Daoy (cell line): ENCODE data around the gene PAFAH2. TPM values are rescaled to one million over a fixed set of nuclear protein-coding genes. Genes with fewer than 3 reads are reported as not detected.
"Not testable (repeated sequence)": the region's sequence is repeated elsewhere in the genome, so short reads cannot be mapped to it uniquely, and the experiment has no call there.

Experiments used
- DNase-seq: peaks from one replicate; pipeline ENCODE4 v3.0.0-alpha.2; 2015; ENCODE audit warnings: low read depth
- total RNA-seq: library from RNA; depleted of rRNA; stranded (reverse); fragments of >200 nt; shearing (Covaris generic); gene quantifications from 2 replicates; pipeline ENCODE4 v1.2.3, GENCODE V29; 2014

Gene PAFAH2
- total RNA-seq, 1 experiment from 2014 or later: 7.7 TPM

GRCh38 chr1:25986773-25987172 is 11.1 kb downstream of the PAFAH2 start:
- DNase-seq: not testable (repeated sequence)

DNA sequence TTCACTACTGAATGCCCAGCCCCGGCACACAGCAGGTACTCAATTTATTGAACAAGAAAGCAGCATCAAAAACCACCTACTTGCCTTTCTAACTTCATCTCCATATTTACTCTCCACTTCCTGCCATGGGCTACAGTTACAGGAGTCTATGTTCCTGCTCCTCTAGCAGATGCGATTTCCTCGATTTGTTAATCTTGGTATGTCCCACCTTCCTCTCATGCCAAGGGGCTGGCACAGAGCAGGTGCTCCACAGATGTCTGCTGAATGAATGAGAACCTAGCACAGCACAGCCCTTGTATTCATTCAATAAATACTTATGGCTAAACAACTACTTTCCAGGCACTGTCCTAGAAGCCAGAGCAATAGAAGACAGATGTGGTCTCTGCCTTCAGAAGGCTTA is 12.2 kb downstream of the PAFAH2 start:
- DNase-seq: no peak

DNA sequence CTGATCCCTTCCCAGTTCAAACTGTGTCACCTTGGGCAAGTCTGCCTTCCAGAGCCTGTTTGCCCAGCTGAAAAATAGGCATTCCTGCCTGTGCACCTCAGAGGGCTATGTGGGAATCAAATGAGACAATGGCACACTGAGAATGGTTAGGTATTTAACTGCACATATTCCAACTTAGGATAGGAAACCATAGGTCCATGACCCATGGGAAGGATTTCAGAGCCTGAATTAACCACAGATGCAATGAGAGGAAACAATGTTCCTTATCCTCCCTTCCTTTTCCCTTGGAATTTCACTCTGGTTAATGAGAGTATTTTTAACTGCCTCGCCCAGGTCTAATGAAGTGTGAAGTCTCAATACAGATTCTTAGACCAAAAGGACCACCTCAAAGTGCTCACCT is 12.7 kb downstream of the PAFAH2 start:
- no peak for DNase-seq

DNA sequence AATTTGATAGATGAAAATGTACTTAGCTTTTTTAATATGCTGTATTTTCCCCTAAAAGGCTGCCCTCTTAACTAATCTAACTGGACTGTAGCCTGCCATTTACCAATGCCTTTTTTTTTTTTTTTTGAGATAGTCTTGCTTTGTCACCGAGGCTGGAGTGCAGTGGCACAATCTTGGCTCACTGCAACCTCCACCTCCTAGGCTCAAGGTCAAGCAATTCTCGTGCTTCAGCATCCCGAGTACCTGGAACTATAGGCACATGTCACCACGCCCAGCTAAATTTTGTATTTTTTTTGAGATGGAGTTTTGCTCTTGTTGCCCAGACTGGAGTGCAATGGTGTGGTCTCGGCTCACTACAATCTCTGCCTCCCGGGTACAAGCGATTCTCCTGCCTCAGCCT is 18.7 kb downstream of the PAFAH2 start:
- no peak for DNase-seq

- no peak for DNase-seq
Measured at GRCh38 chr1:25978403-25978802, 19.5 kb downstream of the PAFAH2 start.

DNA sequence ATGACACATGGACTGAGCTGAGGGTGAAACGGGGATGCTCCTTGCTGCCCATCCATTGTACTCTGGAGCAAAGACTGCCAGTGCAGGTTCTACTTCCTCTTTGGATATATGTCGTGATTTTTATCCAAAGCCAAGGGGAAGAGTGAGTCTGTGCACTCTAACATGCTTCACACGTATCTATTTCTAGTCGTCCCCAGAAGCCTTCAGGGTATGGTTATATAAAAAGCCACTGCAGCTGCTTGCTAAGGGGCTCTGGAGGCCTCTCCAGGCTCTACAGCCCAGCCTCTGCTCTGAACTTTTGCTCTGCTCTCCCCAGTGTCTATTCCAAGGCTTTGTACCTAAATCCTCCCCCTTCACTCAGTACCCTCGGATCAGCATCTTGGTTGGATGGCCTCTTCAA is 20.1 kb downstream of the PAFAH2 start:
- DNase-seq: no peak

DNA sequence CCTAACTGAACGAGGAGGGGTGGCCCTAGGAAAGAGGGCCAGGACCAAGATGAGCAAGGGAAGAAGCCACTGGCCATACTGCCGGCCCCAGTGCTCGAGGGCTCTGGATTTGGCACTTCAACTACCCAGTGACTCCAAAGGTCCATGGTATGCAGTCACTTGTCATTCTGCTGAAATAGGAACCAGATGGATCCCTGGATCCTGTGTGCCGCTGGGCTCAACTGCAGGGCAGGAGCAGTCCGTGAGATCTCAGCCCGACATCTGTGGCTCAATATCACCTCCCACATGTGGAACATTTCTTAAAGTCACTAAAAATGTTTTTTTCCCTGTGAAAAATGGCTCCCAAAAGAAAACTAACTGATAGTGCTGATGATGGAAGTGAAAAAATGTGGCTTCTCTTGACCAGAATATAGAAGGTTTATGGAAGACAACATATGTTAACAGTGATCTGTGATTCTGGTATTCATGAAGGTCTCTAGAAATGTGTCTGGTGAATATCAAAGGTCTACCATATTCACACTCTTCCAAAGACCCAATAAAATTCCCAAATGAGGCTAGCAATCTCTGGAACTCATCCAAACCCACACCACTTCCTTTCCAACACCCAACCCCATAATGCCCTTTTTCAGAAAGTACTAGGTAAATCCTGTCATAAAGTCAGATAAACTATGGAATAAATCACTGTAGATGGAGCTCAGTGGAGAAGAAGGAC is 24.1 kb downstream of the PAFAH2 start:
- peak; percentile 16 for DNase-seq

DNA sequence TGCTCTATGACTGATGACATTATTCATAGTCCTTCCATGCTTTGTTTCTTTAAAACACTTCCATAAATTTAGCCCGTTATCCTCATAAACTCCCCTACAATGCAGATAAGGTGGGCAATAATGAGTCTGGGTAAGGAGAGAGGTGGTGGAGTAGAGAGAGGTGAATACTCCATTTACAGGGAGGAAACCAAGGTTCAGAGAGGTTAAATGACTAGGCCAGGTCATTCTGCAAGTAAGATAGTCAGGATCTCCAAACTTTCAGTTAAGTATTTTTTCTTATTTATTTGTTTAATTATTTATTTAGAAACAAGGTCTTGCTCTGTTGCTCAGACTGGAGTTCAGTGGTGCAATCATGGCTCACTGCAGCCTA is 26.1 kb downstream of the PAFAH2 start:
- no peak for DNase-seq

DNA sequence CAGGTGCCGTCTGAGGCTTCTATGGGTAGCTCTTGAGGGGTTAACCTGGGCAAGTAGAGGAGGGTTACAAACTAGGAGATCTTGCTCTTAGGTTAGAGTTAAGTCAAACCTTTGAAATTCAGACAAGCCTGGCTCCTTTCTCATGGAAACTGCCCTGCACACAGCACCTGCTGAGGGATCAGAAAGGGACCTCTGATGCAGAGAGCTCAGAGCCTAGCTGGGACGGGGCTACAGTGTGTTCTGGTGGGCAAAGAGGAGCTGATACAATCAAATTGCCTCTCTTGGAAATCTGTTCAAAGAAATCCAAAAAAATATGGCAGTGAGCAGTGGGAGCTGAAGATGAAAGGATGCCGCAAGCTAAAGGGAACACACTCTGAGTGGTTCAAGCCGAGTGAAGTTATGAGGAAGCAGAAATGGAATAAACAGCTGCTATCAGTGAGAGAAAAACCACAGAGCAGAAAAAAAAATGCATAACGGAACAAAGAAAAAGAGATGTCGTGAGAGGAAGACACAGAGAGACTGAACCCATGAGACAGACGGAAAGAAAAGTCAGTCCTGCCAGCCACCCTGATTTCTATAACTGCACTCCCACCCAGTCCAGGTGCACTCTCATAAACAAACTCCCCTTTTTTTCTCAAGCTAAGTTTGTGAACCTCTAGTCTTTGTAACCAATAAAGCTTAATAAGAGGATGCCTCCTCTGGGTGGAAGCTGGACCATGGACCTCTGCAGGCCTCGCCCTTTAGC is 26.6 kb downstream of the PAFAH2 start:
- no peak for DNase-seq

GRCh38 chr1:25967308-25967707 is 30.6 kb downstream of the PAFAH2 start:
- DNase-seq: no peak

DNA sequence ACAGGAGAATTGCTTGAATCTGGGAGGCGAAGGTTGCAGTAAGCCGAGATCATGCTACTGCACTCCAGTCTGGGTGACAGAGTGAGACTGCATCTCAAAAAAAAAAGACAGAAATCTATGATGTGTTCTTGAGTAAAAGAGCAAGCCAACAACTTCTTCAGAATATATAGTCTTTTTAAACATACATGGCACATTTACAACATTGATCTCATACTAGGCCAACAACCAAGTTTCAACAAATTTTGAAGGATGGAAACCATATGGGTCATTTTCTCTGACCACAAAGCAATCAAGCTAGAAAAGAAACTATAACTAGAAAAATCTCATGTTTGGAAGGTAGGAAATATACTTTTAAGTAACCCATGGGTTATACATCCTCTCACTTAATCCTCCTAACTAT is 38.3 kb downstream of the PAFAH2 start:
- DNase-seq: no peak

DNA sequence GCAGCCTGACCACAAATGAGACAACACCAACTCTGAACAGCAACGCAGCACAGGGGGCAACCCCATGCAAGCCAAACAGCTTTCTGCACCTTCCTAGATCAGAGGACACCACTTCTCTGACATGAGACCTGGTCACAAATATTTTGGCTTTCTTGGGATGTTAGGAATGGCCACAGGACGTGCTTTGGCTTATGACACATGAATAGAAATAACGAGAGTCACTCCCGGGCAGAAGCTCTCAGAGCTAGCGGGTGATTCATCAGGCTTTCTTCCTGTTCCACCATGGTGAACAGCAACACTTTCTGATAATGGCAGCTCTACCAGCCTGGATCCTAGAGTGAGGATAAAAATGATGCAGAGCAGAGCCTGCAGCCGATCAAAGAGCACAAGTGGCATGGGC is 39.4 kb downstream of the PAFAH2 start:
- peak; percentile 76 for DNase-seq

GRCh38 chr1:25955553-25955952 is 42.3 kb downstream of the PAFAH2 start:
- no peak for DNase-seq

GRCh38 chr1:25954282-25954938 is 43.5 kb downstream of the PAFAH2 start:
- no peak for DNase-seq

GRCh38 chr1:25952841-25953401 is 44.9 kb downstream of the PAFAH2 start:
- DNase-seq: no peak

GRCh38 chr1:25948641-25949040 is 49.2 kb downstream of the PAFAH2 start:
- DNase-seq: no peak

DNA sequence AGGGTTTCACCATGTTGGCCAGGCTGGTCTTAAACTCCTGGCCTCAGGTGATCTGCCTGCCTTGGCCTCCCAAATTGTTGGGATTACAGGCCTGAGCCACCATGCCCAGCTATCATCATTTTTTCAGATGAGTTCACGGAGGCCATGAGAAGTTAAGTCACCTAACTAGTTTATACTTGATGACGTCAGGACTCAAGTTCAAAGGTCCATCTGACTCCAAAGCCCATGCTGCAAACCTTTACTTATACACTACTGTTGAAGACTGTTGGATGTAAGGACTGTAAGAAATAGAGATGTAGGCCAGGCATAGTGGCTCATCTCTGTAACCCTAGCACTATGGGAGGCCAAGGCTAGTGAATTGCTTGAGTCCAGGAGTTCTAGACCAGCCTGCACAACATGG is 50.8 kb downstream of the PAFAH2 start:
- no peak for DNase-seq

DNA sequence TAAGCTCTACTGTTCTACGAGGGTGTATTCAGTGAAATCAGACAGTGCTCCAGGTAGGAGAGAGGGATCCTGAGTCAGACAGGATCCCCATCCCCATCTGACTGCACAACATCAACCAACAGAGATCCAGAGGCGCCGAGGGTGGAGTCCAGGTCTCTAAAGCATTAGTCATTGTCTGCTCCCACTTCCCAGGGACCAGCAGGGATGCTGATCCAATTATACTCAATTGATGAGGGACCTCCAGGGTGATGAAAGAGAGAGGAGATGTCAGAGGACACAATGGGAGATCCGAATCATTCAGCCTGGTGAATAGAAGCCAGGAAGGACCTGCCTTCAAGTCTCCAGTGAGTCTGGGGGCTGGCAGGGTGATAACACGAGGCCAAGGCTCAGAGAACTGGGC is 52.1 kb downstream of the PAFAH2 start:
- no peak for DNase-seq

DNA sequence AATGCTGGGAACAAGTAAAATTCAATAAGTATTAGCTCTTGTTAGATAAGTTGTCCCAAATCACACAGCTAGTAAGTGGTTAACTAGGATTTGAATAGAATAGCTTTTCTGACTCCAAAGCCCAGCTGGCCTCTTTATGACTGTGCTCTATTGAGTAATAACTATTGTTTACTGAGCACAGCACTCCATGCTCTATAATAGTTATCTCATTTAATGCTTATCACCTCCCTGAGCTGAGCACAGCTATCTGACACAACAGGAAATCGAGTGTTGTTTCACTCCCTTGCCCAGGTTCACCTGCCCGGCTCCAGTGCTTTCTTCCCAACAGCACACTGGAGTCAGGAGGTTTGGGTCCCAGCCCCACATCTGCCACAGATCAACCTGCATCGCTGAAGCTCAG is 52.9 kb downstream of the PAFAH2 start:
- no peak for DNase-seq

GRCh38 chr1:25943511-25943910 is 54.4 kb downstream of the PAFAH2 start:
- DNase-seq: not testable (repeated sequence)

- DNase-seq: no peak
Measured at GRCh38 chr1:25936947-25937346, 60.9 kb downstream of the PAFAH2 start.

DNA sequence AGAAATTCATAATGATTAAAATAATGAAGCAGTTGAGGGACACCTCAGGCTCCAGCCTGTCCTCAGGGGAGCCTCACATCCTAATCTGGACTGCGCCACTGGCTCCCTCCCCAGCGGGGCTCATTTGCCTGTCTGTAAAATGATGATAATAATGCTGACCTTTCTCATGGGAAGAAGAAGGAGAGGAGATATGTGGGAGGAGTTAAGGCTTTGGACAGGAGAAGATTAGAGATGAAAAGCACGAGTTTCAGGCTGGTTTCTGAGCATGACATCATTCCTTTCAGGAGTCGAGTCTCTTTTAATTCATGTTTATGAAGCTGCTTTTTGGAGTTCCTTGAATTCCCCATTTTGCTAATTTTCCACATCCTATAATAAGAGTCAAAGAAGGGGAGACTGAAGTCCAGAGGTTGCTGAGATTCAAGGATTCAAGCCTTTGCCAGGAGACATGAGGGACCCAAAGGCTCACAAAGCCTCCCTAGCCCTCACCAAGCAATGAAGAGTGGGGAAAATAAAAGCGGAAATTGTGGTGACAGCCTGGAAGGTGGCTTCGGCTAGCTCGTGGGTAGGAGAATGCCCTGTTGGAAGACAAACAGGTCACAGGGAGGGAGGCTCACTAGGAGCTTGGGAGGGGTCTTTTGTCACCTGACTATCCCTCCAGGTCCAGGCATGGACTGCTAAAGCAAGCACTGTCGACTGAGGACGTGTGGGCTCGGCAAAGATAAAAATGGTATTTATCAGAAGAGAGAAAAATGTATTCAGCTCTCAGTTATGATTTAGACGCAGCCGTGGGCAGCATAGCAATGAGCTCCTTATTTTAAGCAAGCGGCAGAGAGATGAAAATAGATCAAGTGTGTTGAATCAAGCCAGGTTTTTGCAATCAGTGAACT is 64.1 kb downstream of the PAFAH2 start:
- DNase-seq: no peak
